DMS 273 (cell line): ENCODE results near the gene SART3.
"Not testable (repeated sequence)": the region's sequence is repeated elsewhere in the genome, so short reads cannot be mapped to it uniquely, and the experiment has no call there.

ENCODE experiments used
- DNase-seq: peaks from one replicate; lab custom pipeline; 2025; ENCODE audit not compliant: unreplicated experiment; lab: John Stamatoyannopoulos, UW

SART3 gene

DNA sequence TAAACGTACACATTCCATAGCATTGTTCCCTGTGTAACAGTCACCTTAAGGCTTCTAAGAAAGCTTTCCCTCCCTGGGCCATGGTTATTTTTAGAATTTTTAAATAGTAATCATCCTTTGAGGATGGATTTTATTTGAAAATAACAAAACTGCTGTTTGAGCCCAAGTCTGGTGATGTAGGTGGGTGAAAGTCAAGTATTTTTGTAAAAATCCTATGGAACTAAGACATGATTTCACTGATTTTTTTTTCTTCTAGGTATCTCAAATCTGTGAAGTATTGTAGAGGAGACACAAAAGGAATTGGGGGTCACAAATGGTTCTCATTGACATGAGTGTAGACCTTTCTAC is 2.8 kb upstream of the SART3 start:
- DNase-seq: no peak

DNA sequence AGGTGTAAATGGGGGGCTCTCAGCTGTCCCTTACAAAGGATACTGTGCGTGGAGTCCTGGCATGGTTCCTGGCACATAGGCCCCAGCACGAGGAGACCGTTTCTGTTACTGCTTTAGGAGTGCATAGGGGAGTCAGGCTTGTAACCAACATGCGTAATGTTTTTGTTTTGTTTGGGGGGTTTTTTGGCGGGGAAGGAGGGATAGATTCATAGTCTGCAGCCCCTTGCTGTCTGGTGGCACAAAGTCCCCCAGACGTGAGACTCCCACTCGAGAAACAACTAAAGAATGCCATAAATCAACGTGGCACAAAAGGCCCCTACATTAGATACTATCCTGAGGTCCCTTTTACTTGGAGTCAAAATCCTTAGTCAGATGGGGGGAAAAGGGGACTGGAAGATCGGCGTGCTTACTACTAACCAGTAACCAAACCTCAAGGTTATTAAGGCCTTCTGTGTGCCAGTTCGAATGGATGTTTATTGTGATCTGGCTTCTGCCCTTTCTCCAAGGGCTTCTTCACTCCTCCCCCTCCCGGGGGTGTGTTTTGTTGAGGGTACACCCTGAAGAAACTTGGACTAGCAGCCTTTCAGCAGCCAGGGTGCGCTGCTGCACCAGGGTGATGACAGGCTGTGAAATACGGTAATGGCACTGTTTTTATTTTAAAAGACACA is 2.3 kb upstream of the SART3 start:
- peak; percentile 93 for DNase-seq

DNA sequence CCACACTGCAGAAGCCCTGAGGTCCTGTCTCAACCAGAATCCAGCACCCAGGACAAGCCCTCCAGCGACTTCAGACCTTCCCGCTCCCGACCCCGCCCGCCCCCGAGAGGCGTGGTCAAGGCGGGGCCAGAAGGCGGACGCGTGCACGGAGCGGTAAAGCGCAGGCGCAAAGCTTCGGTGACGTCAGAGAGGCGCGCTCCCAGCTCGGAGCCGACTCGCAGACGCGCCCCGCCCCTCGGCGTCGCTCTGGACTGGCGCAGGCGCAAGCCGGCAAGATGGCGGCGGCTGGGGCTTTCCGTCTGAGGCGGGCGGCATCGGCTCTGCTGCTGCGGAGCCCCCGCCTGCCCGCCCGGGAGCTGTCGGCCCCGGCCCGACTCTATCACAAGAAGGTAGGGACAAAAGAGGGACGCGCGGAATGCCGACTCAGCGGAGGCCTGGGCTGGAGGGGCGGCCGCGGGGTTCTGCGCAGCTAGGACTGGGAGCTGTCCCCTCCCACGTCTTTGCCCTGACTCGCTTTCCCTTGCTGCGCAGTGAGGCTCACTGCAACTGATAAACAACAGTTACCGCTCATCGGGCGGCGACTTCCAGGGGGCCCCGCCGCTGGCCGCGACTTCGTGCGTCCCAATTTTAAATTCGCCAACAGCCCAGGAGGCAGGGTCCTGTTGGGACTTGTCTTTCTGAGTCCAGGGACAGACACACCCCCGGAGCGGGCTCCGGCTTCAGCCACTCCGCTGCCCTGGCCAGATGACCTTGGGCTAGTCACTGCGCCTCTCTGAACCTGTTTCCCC is 1.6 kb upstream of the SART3 start, which contains the start of gene ISCU:
ISCU (plus strand) TSS at position 249 of the 788 bp plus-strand sequence; CDS start at position 276, 27 bp downstream.
- DNase-seq: peak; percentile 98

GRCh38 chr12:108561852-108562347 is 927 bp upstream of the SART3 start:
- DNase-seq: no peak

GRCh38 chr12:108560321-108560721 is 652 bp downstream of the SART3 start:
- peak; percentile 32 for DNase-seq

- DNase-seq: peak; percentile 18
Observed at GRCh38 chr12:108559748-108560147, 1.2 kb downstream of the SART3 start.

- DNase-seq: no peak
Observed at GRCh38 chr12:108559007-108559655, 1.8 kb downstream of the SART3 start.

DNA sequence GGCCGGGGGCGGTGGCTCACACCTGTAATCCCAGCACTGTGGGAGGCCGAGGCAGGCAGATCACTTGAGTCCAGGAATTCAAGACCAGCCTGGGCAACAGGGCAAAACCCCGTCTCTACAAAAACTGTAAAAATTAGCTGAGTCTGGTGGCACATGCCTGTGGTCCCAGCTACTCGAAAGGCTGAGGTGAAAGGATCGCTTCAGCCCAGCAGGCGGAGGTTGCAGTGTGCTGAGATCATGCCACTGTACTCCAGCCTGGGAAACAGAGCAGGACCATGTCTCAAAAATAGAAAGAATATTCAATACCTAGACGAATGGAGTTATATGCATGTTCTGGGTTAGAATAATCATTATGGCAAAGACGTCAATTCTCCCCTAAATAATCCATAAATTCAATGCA is 5.6 kb downstream of the SART3 start:
- not testable (repeated sequence) for DNase-seq

DNA sequence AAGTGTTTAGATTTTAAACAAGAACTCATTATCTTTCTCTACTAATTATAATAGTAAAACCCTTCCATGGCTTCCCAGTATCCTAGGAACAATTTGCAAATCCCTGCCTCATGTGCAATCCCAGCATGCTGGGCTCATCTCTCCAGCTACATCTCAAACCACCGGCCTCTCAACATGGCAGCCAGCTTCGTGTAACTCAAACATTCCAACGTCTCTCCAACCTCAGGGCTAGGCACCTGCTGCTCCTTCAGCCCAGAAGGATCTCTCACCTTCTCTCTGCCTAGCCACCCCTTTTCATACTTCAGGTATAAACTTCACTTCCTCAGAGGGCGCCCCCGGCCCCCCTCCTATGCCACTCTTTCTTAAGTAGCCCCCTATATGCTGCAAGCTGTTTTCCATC is 7.2 kb downstream of the SART3 start:
- no peak for DNase-seq

DNA sequence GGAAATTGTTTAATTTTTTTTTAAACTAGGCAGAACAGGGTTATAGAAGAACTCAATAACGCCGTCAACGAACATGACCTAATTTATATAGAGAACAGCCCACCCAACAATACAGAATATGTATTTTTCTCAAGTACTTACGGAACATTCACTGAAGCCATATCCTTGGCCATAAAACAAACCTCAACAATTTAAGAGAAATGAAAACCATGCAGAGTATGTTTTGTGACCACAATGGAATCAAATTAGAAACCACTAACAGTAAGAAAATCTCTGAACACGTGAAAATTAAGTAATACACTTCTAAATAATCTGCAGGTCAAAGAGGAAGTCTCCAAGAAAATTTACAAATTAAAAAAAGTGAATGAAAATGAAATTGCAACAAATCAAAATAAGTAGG is 9.4 kb downstream of the SART3 start:
- DNase-seq: no peak

DNA sequence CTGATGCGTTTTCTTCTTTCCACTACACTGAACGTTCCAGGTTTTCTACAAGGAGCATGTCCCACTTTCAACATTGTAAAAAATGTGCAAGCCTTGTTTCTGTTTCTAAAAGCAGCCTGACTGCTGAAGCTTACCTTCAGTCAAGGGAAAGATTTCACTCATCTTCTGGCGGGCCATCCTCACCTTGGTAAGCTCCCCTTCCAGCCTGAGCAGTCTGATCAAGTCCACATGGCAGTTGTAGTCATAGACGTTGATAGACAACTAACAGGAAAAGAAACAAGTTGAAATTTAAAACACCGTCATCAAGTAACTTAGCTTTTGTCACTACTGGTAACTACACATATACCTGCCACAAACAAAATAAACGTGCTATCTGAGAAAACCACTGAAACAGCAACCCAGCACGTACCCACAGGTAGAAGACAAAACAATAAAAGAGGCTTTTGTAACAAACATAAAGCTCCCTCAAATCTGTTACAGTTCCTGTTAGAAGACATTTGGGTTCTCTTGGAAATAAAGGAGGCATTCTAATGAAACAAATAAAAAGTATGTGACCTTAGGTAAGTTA is 11.9 kb downstream of the SART3 start:
- no peak for DNase-seq

- DNase-seq: no peak
Observed at GRCh38 chr12:108547686-108548085, 13.3 kb downstream of the SART3 start.

- DNase-seq: no peak
Observed at GRCh38 chr12:108543652-108544051, 17.3 kb downstream of the SART3 start.

- DNase-seq: no peak
Observed at GRCh38 chr12:108542320-108542719, 18.7 kb downstream of the SART3 start.

DNA sequence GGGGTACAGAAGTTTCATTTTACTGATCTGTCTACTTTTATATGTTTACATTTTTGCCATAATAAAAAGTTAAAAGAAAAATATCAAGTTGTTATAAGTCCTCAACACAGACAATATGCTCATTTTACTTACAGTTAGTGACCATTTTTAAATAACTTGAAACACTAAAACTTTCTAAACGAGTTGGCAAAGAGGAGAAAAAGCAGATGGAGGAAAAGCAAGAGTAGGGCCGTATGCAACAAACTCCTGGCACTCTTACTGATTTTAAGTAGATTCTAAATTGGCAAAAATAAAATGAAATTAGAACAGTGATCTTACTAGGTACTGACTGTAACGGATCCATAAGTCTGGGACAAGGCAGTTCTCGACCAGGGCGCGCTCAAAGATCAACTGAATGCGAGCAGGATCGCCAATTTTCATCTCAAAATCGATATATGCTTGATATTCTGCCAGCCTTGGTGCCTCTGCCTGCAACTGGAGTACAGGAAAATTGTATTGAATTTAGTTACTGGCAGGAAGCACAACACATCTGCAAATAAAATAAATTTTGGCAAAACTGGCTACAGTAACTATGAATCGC is 22.3 kb downstream of the SART3 start:
- DNase-seq: no peak

GRCh38 chr12:108538146-108538545 is 22.8 kb downstream of the SART3 start:
- no peak for DNase-seq

DNA sequence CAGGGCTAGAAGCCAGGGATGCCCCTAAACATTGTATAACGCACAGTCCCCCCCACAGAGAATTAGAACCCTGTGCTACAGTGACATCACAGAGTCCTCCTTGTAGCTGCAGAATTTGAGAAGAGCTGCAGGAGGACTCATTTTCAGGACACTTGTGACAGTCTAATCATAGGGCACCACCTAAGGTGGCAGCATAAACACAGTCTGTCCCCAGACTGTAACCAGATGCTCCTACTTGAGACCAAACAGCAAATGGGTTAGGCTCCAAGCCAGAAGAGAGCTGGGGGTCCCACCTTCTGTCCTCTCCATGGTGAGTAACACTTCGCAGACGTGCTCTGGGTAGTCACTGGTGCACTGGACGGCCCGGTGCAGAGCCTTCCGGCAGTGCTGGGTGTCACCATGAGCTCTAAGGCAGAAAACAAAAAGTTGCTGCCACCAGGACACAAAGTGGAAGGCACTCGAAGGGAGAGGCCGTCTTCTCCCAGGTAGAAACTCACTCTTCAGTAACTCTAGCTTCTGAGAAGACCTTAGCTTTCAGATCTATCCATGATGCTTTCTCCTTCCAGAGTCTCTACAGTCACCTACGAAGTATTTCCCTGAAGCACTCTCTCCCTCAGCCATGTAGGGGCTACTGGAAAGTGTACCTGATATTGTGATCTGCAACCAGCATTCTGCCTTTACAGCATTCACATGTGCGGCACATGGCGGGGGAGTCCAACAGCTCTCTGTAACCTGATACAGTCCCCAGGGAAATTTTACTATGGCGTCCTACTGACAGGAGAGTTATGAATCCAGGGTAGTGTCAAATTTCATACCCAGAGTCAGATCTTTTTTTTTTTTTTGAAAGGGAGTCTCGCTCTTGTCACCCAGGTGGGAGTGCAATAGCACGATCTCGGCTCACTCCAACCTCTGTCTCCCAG is 28.8 kb downstream of the SART3 start:
- DNase-seq: peak; percentile 81

DNA sequence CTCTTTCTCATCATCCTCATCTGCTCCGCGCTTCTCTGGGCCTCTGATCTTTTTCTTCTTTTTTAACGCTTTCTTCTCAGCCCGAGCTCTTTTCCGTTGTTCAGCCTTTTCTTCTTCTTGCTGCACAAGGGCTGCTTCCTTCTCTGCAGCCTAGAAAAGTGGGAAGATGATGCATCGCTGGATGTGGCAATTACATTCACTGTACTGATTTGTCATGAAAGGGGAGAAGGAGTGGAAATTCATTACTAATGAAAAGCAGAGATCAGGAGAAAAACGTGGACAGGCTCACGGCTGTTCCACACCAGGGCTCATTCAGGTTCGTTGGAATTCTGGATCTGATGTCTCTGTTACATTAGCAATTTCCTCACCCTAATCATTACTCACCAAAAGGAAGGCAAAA is 30.8 kb downstream of the SART3 start:
- DNase-seq: no peak

DNA sequence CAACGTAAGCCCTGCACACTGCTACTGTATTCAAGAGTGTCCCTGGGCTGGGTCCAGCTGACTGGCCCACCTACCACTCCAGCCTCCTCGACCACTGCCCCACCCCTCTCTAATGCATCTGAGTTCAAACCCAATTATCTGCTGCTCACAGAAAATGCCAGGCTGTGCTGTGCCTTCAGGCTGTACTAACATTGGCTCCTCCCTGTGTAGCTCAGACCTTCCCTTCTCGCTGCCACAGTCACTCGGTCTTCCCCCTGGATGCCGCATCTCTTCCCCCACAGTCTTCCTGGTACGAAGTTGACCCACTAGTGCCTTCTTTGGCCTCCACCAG is 33.8 kb downstream of the SART3 start:
- no peak for DNase-seq

DNA sequence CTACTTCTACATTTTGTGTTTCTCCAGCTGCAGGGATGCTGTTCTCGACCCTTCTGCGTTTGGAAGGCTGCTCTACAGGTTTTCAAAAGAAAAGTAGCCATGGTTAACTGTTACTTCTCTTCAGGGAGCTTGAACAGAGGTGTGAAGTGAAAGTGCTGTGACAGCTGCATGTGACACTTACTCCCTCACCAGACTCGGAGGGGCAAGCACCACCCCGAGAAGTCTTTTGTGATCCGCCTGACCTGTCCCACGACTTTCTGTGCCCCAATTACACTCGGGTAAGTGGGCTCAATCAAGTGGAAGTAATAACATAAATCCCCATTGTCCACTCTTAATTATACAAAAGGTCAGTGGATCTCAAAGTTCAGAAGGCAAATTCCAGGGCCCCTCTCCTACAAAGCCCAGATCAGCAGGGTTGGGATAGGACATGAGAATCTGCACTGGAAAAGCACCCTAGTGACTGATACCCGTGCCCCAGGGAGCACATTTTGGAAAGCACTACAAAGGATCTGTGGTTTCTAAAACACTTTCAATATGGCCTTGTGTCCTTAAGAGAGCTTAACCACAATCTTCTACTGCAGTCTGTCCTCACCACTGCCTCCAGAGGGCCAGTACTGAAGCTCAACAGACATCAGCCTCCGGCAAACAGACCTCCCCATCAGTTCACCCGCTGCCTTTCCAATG is 34.3 kb downstream of the SART3 start:
- no peak for DNase-seq
